Upper lobe of left lung (tissue), 6 donors: ENCODE data around the gene FMNL2. TPM values are rescaled to one million over a fixed set of nuclear protein-coding genes. Genes with fewer than 3 reads are reported as not detected.

ENCODE experiments used
- ATAC-seq, 2 donors: fragments of 200-7000 bp; cut with Tn5 transposase; one replicate each; pipeline ENCODE4 v1.9.1; 2022; ENCODE audit warnings: mild to moderate bottlenecking in 2 of 2, moderate library complexity in 2 of 2; ENCODE audit not compliant: low FRiP score in 2 of 2
- DNase-seq, 2 donors: peaks; one replicate each; pipeline ENCODE4 v3.0.0-alpha.2; 2019 to 2020
- H3K27ac ChIP-seq, 4 donors: fragments of 200-600 bp; sonication (generic); one replicate each; pipeline ENCODE4 v1.5.1; 2016 to 2019
- H3K27me3 ChIP-seq, 4 donors: fragments of 200-600 bp; sonication (generic); one replicate each; pipeline ENCODE4 v1.5.1; 2017 to 2019
- H3K36me3 ChIP-seq, 4 donors: fragments of 200-600 bp; sonication (generic); one replicate each; pipeline ENCODE4 v1.5.1; 2016 to 2019
- H3K4me1 ChIP-seq, 4 donors: fragments of 200-600 bp; sonication (generic); one replicate each; pipeline ENCODE4 v1.5.1; 2018 to 2019
- H3K4me3 ChIP-seq, 4 donors: fragments of 200-600 bp; sonication (generic); one replicate each; pipeline ENCODE4 v1.5.1; 2017 to 2019; ENCODE audit warnings: mild to moderate bottlenecking in 2 of 4, moderate library complexity in 1 of 4
- H3K9me3 ChIP-seq, 4 donors: fragments of 200-600 bp; sonication (generic); one replicate each; pipeline ENCODE4 v1.5.1; 2018 to 2019
- CTCF ChIP-seq, 6 experiments: fragments of 450-650 bp in 4 of 6; fragments of 200-600 bp in 2 of 6; sonication (generic) in 2 of 6; IDR thresholded peaks; one replicate each; pipeline ENCODE4 v1.5.1; 2016 to 2019; ENCODE audit warnings: antibody characterized with exemption in 6 of 6
- EP300 ChIP-seq, 4 donors: sonication (generic); formaldehyde crosslinking; IDR thresholded peaks; one replicate each; pipeline ENCODE4 v1.5.1; 2017; ENCODE audit warnings: antibody characterized with exemption in 4 of 4, control low read depth in 2 of 4
- POLR2A ChIP-seq, 4 donors: fragments of 450-650 bp; IDR thresholded peaks; one replicate each; pipeline ENCODE4 v1.5.1; 2016 to 2017; ENCODE audit warnings: antibody characterized with exemption in 4 of 4, mild to moderate bottlenecking in 2 of 4
- POLR2AphosphoS5 ChIP-seq, 2 donors: sonication (generic); formaldehyde crosslinking; IDR thresholded peaks; one replicate each; pipeline ENCODE4 v1.5.1; 2017; ENCODE audit warnings: antibody characterized with exemption in 2 of 2
- WGBS, 2 donors: methylation state at CpG; one replicate each; pipeline ENCODE4 v1.1.5; 2017 to 2018; 5-methylcytosine and 5-hydroxymethylcytosine counted together
- total RNA-seq, 6 donors: library from RNA; depleted of rRNA in 4 of 6; stranded (reverse); fragments of >200 nt in 4 of 6; gene quantifications; one replicate each; pipeline versions ENCODE4 v1.1.0 to v1.2.1, GENCODE V29; 2016 to 2021
- donor health status: DM: no; HTN: no; CAD: no; lungs with moderate emphysema.
- donor health status: DM: no; HTN: yes; CAD: no; lungs with severe emphysema.

The FMNL2 gene
- total RNA-seq, 6 donors from 2014 or later = 49.9 to 160 (median 66.9) TPM

- Histone ChIP-seq H3K27me3 (no peaks in the 10 kb centered on the region), H3K4me3 (no peak overlapping the region), H3K4me1 (peaks cover 0 to 5% (median 0%) of the 10 kb centered on the region in 4 donors), H3K36me3 (no peaks in the 10 kb centered on the region), H3K9me3 (no peaks in the 10 kb centered on the region), H3K27ac (no peak overlapping the region)
- TF ChIP-seq POLR2AphosphoS5 (IDR thresholded peaks at IDR 0.05) (no peak), EP300 (IDR thresholded peaks at IDR 0.05) (no peak), POLR2A (IDR thresholded peaks at IDR 0.05) (no peak), CTCF (IDR thresholded peaks at IDR 0.05) (no peak)
- 43 to 70% methylated on average over 2 of the region's 2 CpGs for WGBS, 2 donors
- no peak for ATAC-seq
- no peak for DNase-seq
These were observed 178.7 kb downstream of the FMNL2 start for GRCh38 chr2:152513681-152514080.

- ATAC-seq = no peak
These were observed 183.1 kb downstream of the FMNL2 start for GRCh38 chr2:152518034-152518433.

GRCh38 chr2:152518641-152519580, 183.9 kb downstream of the FMNL2 start:
- Histone ChIP-seq H3K27me3 (no peaks in the 10 kb centered on the region), H3K36me3 (no peaks in the 10 kb centered on the region), H3K27ac (no peak overlapping the region), H3K9me3 (no peaks in the 10 kb centered on the region), H3K4me1 (no peaks in the 10 kb centered on the region), H3K4me3 (no peak overlapping the region)
- DNase-seq (no peak), ATAC-seq (no peak)
- 70 to 77% methylated on average over 14 of the region's 14 CpGs for WGBS, 2 donors
- TF ChIP-seq CTCF (IDR thresholded peaks at IDR 0.05) (no peak), EP300 (IDR thresholded peaks at IDR 0.05) (no peak), POLR2A (IDR thresholded peaks at IDR 0.05) (no peak), POLR2AphosphoS5 (IDR thresholded peaks at IDR 0.05) (no peak)

More at GRCh38 chr2:152518034-152518433, 183.1 kb downstream of the FMNL2 start:
- no peak for DNase-seq
- Histone ChIP-seq H3K4me1 (no peaks in the 10 kb centered on the region), H3K27ac (no peak overlapping the region), H3K36me3 (no peaks in the 10 kb centered on the region), H3K9me3 (no peaks in the 10 kb centered on the region), H3K27me3 (no peaks in the 10 kb centered on the region), H3K4me3 (no peak overlapping the region)
- whole genome bisulfite sequencing, 2 donors = 60 to 82% methylated on average over 1 of the region's 1 CpG
- no peak for TF ChIP-seq POLR2A (IDR thresholded peaks at IDR 0.05)
- TF ChIP-seq EP300 (IDR thresholded peaks at IDR 0.05) = no peak
- no peak for TF ChIP-seq CTCF (IDR thresholded peaks at IDR 0.05)
- TF ChIP-seq POLR2AphosphoS5 (IDR thresholded peaks at IDR 0.05) = no peak

- Histone ChIP-seq H3K27ac (no peak overlapping the region), H3K9me3 (no peaks in the 10 kb centered on the region), H3K4me3 (no peak overlapping the region), H3K36me3 (no peaks in the 10 kb centered on the region), H3K4me1 (no peaks in the 10 kb centered on the region), H3K27me3 (no peaks in the 10 kb centered on the region)
- no peak for DNase-seq
- WGBS, 2 donors = 44 to 47% methylated on average over 2 of the region's 2 CpGs
- ATAC-seq = no peak
- TF ChIP-seq CTCF (IDR thresholded peaks at IDR 0.05) (no peak), POLR2A (IDR thresholded peaks at IDR 0.05) (no peak), EP300 (IDR thresholded peaks at IDR 0.05) (no peak), POLR2AphosphoS5 (IDR thresholded peaks at IDR 0.05) (no peak)
These were observed 184.6 kb downstream of the FMNL2 start for GRCh38 chr2:152519581-152519952.
